GM12891 (cell line): ENCODE results near the gene VPS52.

Experiments used
- POLR2A ChIP-seq: IDR thresholded peaks from 2 replicates; pipeline ENCODE4 v1.6.1; 2011; ENCODE audit warnings: low read depth, low read length, control low read depth
- POLR2AphosphoS5 ChIP-seq: IDR thresholded peaks from 2 replicates; pipeline ENCODE4 v1.6.1; 2011; ENCODE audit warnings: low read depth, low read length, control low read depth

- TF ChIP-seq POLR2AphosphoS5 (peak; percentile 84), POLR2A (peak; percentile 89)
Measured at GRCh38 chr6:33208091-33208967, 63.3 kb downstream of the VPS52 start, which contains the start of gene RING1.
